ENCODE results near the gene ZNF329. TPM values are rescaled to one million over a fixed set of nuclear protein-coding genes. Genes with fewer than 3 reads are reported as not detected.

Gene ZNF329
- total and polyA plus RNA-seq, 9 of the 15 experiments (the other 6 are each of a cell fraction or from before 2014, with no cell fraction given): 0.21 to 3.6 (median 2.2) TPM

DNA sequence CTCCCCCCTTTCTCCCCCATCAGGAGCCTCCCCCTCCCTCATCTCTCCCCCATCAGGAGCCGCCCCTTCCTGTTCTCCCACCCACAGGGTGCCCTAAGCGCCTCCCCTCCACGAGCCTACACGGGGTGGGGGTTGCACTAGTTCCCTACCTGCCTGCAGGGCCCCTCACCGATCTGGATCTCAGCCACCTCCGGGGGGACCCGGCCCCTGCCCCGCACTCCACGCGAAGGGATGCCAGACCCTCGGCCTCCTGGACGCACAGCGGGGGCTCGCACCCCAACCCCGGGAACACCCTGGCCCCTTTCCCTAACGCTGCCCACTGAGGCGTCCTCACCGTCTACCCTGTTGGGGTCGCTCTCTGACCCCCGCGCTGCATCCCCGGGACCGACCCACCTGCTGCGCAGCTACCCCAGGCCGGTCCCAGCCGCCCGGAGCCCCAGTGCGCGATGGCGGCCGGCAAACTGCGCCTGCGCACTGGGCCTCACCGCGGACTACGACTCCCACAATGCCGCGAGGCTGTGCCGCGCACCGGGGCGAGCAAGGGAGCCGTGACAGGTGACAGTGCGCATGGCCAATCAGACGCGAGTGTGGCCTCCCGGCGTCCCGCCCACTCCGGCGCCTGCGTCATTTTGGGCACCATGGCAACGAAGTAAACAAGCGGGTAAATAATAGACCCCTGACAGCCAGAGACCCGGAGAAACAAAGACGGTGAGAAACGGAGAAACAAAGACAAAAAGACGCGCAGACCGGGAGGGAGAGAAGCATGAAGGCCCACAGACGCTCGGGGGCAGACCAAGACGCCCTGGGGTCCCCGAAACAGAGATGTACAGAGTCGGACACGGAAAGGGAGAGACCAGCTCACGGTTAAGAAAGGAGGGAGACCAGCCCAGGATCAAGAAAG is 52.6 kb downstream of the ZNF329 start, which contains the start of gene ZSCAN18 (continued):
- TF ChIP-seq IRF2 (CRISPR knock-in tag; IDR thresholded peaks at IDR 0.05): no peak
- no peak for TF ChIP-seq SAFB2 (IDR thresholded peaks at IDR 0.05; ENCODE audit: borderline replicate concordance, low read depth, low read length, severe bottlenecking)
- no peak for TF ChIP-seq NR1H2 (CRISPR knock-in tag; IDR thresholded peaks at IDR 0.05)
- TF ChIP-seq NR4A1 (CRISPR knock-in tag; IDR thresholded peaks at IDR 0.05): no peak
- no peak for TF ChIP-seq NR4A1 (tag; IDR thresholded peaks at IDR 0.05)
- no peak for TF ChIP-seq PHTF2 (CRISPR knock-in tag; IDR thresholded peaks at IDR 0.05)
- TF ChIP-seq SNAPC5 (CRISPR knock-in tag; IDR thresholded peaks at IDR 0.05): no peak
- peak; percentile 75 for TF ChIP-seq ZNF143 (CRISPR knock-in tag; IDR thresholded peaks at IDR 0.05)
- no peak for TF ChIP-seq MTA3 (IDR thresholded peaks at IDR 0.05; ENCODE audit: borderline replicate concordance)
- TF ChIP-seq, protein P1, sequence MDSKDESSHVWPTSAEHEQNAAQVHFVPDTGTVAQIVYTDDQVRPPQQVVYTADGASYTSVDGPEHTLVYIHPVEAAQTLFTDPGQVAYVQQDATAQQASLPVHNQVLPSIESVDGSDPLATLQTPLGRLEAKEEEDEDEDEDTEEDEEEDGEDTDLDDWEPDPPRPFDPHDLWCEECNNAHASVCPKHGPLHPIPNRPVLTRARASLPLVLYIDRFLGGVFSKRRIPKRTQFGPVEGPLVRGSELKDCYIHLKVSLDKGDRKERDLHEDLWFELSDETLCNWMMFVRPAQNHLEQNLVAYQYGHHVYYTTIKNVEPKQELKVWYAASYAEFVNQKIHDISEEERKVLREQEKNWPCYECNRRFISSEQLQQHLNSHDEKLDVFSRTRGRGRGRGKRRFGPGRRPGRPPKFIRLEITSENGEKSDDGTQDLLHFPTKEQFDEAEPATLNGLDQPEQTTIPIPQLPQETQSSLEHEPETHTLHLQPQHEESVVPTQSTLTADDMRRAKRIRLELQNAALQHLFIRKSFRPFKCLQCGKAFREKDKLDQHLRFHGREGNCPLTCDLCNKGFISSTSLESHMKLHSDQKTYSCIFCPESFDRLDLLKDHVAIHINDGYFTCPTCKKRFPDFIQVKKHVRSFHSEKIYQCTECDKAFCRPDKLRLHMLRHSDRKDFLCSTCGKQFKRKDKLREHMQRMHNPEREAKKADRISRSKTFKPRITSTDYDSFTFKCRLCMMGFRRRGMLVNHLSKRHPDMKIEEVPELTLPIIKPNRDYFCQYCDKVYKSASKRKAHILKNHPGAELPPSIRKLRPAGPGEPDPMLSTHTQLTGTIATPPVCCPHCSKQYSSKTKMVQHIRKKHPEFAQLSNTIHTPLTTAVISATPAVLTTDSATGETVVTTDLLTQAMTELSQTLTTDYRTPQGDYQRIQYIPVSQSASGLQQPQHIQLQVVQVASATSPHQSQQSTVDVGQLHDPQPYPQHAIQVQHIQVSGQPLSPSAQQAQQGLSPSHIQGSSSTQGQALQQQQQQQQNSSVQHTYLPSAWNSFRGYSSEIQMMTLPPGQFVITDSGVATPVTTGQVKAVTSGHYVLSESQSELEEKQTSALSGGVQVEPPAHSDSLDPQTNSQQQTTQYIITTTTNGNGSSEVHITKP (IDR thresholded peaks at IDR 0.05; ENCODE audit: partially characterized antibody): no peak
- TF ChIP-seq ATF4 (CRISPR knock-in tag; IDR thresholded peaks at IDR 0.05): no peak
- TF ChIP-seq ZNF407 (IDR thresholded peaks at IDR 0.05; ENCODE audit: low read depth): no peak
- no peak for TF ChIP-seq HDAC2 (IDR thresholded peaks at IDR 0.05)
- TF ChIP-seq KAT7 (CRISPR knock-in tag; IDR thresholded peaks at IDR 0.05; ENCODE audit: borderline replicate concordance): no peak
- TF ChIP-seq ZNF224 (CRISPR knock-in tag; IDR thresholded peaks at IDR 0.05): no peak

Measured in K562 (cell line).